GM19372 (cell line): ENCODE measurements around the gene TMOD2.

Experiments
- ATAC-seq: cut with Tn5 transposase; IDR thresholded peaks from one replicate; pipeline ENCODE4 v1.9.1; 2021; ENCODE audit warnings: mild to moderate bottlenecking, low read depth, moderate library complexity; ENCODE audit not compliant: unreplicated experiment

Gene TMOD2

GRCh38 chr15:51809457-51809856 lies 58.1 kb downstream of the TMOD2 start:
- ATAC-seq = no peak

GRCh38 chr15:51812598-51812997 lies 61.2 kb downstream of the TMOD2 start:
- ATAC-seq = no peak

DNA sequence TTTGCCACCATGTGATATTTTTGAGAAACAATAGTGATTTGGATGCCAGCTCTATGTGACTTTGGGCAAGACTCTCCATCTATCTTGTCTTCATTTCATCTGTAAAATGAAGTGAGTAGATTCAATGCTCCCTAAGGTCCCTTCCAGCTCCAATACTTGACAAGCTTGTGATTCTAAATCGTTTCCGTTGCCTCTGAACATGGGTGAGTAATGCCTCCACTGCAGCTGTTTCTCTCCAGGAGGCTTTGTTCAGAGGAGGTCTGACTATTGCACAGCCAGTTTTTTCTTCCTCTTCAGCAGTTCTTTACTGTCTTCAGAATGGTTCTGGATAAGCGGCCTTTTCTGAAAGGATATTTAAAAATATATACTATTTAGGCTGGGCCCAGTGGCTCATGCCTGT lies 63.2 kb downstream of the TMOD2 start:
- ATAC-seq = no peak

DNA sequence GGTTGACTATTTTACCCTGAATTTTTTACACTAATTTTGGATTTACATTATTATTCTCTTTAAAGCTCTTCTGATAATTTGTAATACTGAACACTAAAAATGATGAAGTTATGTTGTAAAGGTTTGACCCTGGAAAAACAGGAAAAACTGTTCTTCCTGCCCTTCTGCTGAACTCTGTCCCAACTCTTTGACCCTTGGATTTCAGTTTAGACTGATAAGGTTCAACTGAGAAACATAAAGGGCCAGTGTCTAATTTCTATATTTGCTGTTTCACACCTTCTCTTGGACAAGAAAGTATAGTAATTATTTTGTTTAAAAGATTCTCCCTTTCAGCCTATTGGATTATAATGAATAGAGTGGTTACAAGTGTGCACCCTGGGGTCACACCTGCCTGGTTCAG lies 65.2 kb downstream of the TMOD2 start:
- no peak for ATAC-seq

DNA sequence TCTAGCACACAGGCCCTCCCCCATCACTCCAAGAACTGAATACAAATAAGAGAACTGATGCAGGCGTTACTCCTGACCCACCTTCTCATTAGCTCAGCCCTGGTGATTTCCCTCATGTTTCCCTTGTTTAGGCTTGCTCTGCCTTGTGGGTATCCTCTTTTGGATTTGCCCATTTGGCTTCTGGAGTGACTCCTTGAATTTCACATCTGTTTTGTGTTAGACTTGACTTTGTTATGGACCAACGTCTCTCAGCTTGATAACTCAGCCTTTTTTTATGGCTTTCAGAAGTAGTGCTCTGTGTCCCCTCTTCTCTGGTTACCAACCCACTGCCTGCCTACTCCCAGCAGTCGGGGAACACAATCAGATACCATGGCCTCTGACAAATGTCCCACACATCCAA lies 66.8 kb downstream of the TMOD2 start:
- no peak for ATAC-seq

DNA sequence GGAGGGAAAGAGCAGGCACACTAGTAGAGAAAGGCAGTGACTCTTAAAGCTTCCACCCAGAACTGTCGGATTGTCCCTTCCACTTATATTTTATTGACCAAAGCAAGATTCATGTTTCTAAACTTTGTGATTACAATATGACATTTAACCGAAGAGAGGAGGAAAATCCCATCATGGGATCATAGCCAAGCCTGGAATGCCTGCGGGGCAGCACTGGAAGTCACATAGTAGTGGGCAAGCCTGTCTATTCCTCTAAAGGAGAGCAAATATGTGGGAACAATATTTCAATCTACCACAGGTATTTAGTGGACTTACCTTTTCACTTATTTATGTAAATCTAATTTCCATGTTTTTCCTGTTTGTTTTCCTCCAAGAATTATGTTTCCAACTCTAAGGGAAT lies 74.3 kb downstream of the TMOD2 start:
- no peak for ATAC-seq

- ATAC-seq = no peak
These were observed 77.4 kb downstream of the TMOD2 start for GRCh38 chr15:51828621-51829375.

DNA sequence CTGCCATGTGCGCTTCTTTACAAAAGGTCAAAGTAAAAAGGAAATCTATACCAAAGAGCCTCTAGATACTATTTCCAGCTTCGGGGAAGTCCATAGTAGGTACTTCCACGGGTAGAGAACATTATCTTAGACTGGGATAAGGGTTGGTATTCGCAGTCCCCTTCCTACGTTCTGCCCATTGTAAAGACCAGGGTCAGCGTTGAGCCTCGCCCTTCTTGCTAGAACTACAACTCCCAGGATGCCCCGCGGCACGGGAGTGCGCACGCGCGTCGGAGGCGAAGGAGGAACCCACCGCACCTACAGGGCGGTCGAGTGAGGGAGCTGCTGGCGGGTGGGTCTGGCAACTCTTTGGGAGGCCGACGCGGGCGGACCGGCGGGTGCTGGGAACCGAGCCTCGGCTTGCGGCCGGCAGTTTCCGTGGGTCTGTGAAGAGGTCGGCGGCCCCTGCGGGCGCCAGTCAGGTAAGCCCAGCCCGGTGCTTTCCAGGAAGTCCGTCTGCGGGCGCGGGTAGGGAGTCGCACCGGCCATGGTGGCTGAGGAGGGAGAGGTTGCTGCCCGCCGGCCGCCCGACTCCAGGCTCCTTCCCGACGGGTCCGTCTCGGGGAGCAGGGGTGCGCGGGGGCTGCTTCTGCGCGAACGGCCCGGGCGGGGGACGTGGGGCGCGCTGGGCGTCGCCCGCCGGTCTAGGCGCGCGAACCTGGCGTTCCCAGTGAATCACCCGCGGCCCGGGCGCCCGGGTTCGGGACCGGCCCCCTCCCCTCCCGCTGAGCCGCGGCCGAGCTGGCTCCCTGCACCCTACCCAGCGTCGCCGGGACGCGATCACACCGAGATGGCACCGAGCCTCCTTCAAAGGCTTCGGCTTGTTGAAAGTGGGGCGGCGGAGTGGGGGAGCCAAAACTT lies 78.2 kb downstream of the TMOD2 start, which contains the start of gene TMOD3:
Gene TMOD3 (plus strand): TSS at position 278 of the 900 bp plus-strand sequence. CDS start 33,232 bp downstream, outside the sequence.
- ATAC-seq = peak; percentile 88

DNA sequence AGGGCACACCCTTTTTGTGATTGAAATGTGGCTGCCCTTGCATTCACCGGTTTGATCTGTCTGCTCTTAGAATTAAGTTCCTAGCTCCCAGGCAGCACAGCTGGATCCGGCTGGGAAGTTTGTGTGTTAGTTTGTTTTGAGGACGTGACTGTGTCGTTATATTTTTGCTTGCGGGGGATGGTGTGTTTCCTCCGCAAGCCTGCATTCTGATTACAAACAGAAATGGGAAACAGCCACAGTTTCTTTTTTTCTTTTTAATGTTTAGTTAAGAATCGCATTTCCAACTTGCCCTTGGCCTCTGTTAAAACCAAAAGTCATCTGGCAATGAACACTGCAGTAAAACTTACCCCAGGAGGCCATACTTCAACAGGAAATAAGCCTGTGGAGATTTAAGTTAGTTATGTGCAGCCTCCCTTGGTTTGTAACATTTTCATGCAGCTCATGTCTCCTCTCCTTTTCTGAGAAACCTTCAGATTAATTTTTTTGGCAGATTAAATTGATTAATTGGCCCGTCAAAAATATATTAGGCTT lies 78.9 kb downstream of the TMOD2 start:
- no peak for ATAC-seq

GRCh38 chr15:51833772-51834171 lies 82.4 kb downstream of the TMOD2 start:
- ATAC-seq = no peak

DNA sequence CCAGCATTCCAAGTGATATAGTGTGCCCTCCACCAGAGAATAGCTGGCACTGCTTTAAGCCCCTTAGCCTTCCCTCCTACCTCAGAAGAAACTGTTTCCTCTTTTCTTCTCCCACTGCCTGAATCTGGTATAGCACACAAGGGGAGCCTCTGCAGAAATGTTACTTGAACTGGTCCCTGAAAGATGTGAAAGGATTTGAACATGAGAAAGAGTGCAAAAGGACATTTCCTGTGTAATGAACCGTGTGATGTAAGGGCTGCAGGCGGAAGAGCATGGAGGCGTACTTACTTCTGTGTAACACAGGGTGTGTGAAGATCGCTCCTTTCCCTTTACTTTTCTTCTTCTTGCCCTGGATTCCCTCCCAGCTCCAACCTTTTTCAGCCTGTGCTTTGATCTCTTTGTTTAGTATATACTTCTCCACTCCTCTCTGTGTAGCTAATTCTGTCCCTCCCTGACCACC lies 86.4 kb downstream of the TMOD2 start:
- ATAC-seq = peak; percentile 84

DNA sequence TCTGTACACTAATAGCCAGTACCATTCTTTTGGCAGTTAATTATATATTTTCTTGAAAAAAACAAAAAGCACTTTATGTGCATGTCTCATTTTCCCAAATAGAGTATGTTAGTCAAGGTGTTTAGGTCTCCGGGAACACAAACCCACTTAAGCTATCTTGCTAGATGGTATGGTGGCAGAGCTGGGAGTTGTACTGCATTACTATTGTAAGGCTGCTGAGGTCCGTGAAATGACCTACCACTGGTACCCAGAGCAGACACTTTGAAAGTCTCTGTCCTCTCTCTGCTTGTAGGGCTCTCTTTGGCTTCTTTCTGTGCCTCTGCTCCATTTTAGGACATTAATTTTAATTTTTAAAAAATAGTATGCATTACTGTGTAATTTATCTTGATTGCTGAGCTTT lies 86.9 kb downstream of the TMOD2 start:
- ATAC-seq = no peak

GRCh38 chr15:51840692-51841091 lies 89.3 kb downstream of the TMOD2 start:
- ATAC-seq = no peak

DNA sequence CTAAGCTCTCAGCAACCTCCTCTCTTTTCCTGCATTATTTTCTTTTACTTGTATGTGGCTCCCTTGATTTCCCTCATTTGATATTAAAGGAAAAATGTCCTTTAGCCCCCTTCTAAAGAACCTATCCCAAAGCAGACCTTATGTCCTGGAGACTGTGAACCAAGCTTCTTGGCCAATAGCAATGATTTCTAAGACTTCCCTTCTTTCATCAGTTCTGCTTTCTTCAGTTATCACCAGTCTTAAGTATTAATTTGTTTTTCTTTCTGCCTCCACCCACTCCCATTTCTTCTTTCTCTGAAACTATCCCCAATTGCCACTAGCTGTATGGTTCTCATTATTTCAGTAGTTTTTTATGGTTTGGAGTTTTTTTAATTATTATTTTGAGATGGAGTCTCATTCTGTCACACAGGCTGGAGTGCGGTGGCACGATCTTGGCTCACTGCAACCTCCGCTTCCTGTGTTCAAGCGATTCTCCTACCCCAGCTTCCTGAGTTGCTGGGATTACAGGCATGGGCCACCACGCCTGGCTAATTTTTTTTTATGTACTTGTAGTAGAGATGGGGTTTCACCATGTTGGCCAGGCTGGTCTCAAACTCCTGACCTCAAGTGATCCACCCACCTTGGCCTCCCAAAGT lies 90.1 kb downstream of the TMOD2 start:
- ATAC-seq = no peak

- no peak for ATAC-seq
These were observed 90.9 kb downstream of the TMOD2 start for GRCh38 chr15:51842265-51842664.

GRCh38 chr15:51842852-51843737 lies 91.7 kb downstream of the TMOD2 start:
- no peak for ATAC-seq

GRCh38 chr15:51844747-51845426 lies 93.5 kb downstream of the TMOD2 start:
- no peak for ATAC-seq

- no peak for ATAC-seq
These were observed 94.7 kb downstream of the TMOD2 start for GRCh38 chr15:51846066-51846462.
